ENCODE measurements around the gene HIPK2.

HIPK2 gene

DNA sequence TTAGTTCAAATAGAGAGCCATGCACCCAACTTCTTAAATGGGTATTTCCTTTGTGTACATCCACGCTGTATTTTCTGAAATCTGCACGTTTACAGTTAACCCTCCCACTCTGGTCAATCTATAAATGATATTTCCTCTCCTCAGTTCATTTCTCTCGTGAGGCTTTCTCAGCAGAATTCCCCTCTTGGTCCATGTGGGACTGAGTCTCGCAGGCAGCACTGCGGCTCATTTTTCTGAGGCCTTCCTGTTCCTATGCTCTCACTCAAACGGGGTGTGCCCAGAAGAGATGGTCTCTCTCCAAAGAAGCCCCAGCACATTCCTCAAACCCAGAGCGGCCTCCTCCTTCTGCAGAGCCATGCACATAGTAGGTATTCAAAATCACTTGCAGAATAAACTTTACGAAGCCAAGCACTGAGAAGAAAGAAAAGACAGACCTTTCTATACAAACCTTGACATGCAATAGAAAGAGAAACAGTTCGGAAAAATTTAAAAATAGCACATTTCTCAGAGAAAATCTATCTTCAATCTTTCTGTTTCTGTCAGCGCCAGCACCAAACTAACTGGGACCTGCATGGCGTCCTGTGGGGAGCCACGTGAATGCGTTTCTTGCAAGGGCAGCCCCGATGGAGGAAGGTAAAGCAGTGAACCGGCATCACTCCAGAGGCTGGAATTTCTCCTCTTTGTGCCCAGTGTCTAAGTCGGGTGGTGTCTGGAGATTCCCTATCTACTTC is 77.1 kb downstream of the HIPK2 start:
- TF ChIP-seq ZNF70 (CRISPR knock-in tag; IDR thresholded peaks at IDR 0.05): no peak
- no peak for TF ChIP-seq CREB5 (CRISPR knock-in tag; IDR thresholded peaks at IDR 0.05; ENCODE audit: low read depth)
- ATAC-seq: no peak

DNA sequence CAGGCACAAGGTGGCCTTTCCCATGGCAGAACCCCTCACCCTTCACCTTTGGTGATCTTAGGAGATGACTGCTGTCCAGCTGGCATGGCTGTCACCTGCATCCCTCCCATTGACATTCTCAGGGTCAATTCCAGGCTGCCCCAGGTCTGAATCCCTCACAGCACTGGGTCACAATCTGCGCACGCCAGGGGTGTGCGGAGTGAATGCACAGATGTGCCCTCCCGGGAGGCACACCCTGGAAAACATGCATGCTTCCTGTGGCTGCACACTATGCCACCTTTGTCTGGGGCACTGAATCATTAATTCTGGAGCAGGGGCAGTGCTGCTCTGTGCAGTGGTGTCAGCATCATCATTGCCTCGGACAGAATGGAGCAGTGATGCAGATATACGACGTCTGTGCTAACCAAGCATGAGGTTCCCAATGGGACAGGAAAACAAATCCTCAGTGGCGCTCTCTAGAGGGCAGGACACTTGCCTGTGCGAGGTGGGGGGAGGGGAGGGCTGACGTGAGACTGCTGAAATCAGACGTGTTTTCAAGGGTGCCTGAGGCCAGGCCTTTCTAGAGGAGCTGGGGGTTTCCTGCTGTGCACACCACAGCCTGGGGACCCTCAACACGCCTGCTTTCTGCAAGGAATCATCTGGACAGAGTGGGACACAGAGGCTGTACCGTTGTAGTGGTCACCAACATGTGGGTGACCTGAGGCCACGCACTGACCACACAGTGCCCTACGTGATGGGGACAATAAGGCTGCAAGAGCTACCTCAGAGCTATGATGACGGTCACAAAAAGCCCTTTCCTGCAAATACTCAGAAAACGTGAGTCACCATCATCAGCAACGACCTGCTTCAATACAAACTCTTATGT is 77.9 kb downstream of the HIPK2 start:
- no peak; the same call in 2 of the 3 replicates for ATAC-seq
- TF ChIP-seq ZC3H10 (CRISPR knock-in tag; IDR thresholded peaks at IDR 0.05): no peak
- no peak for TF ChIP-seq TSHZ2 (CRISPR knock-in tag; IDR thresholded peaks at IDR 0.05)
- no peak for TF ChIP-seq GLIS3 (CRISPR knock-in tag; IDR thresholded peaks at IDR 0.05)
- TF ChIP-seq ESRRG (CRISPR knock-in tag; IDR thresholded peaks at IDR 0.05): no peak
- TF ChIP-seq SNAI2 (CRISPR knock-in tag; IDR thresholded peaks at IDR 0.05): no peak
- TF ChIP-seq, protein P1, sequence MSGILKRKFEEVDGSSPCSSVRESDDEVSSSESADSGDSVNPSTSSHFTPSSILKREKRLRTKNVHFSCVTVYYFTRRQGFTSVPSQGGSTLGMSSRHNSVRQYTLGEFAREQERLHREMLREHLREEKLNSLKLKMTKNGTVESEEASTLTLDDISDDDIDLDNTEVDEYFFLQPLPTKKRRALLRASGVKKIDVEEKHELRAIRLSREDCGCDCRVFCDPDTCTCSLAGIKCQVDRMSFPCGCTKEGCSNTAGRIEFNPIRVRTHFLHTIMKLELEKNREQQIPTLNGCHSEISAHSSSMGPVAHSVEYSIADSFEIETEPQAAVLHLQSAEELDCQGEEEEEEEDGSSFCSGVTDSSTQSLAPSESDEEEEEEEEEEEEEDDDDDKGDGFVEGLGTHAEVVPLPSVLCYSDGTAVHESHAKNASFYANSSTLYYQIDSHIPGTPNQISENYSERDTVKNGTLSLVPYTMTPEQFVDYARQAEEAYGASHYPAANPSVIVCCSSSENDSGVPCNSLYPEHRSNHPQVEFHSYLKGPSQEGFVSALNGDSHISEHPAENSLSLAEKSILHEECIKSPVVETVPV (CRISPR knock-in tag; IDR thresholded peaks at IDR 0.05): no peak
- TF ChIP-seq PPARA (CRISPR knock-in tag; IDR thresholded peaks at IDR 0.05; ENCODE audit: borderline replicate concordance): no peak
- no peak for TF ChIP-seq CREB5 (CRISPR knock-in tag; IDR thresholded peaks at IDR 0.05; ENCODE audit: low read depth)
- TF ChIP-seq ISL1 (CRISPR knock-in tag; IDR thresholded peaks at IDR 0.05): no peak
- no peak for TF ChIP-seq ARNTL (CRISPR knock-in tag; IDR thresholded peaks at IDR 0.05; ENCODE audit: borderline replicate concordance, low read depth)
- no peak for TF ChIP-seq TOX (CRISPR knock-in tag; IDR thresholded peaks at IDR 0.05; ENCODE audit: borderline replicate concordance)
- no peak for TF ChIP-seq TCF4 (CRISPR knock-in tag; IDR thresholded peaks at IDR 0.05; ENCODE audit: borderline replicate concordance)

GRCh38 chr7:139698844-139699243 is 79.0 kb downstream of the HIPK2 start:
- TF ChIP-seq, protein P2, sequence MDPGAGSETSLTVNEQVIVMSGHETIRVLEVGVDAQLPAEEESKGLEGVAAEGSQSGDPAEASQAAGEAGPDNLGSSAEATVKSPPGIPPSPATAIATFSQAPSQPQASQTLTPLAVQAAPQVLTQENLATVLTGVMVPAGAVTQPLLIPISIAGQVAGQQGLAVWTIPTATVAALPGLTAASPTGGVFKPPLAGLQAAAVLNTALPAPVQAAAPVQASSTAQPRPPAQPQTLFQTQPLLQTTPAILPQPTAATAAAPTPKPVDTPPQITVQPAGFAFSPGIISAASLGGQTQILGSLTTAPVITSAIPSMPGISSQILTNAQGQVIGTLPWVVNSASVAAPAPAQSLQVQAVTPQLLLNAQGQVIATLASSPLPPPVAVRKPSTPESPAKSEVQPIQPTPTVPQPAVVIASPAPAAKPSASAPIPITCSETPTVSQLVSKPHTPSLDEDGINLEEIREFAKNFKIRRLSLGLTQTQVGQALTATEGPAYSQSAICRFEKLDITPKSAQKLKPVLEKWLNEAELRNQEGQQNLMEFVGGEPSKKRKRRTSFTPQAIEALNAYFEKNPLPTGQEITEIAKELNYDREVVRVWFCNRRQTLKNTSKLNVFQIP (CRISPR knock-in tag; IDR thresholded peaks at IDR 0.05; ENCODE audit: borderline replicate concordance, low read depth): no peak
- TF ChIP-seq BACH2 (CRISPR knock-in tag; IDR thresholded peaks at IDR 0.05; ENCODE audit: borderline replicate concordance) (no peak), ARNTL (CRISPR knock-in tag; IDR thresholded peaks at IDR 0.05; ENCODE audit: borderline replicate concordance, low read depth) (no peak), GLIS3 (CRISPR knock-in tag; IDR thresholded peaks at IDR 0.05) (no peak), ZNF8 (CRISPR knock-in tag; IDR thresholded peaks at IDR 0.05) (no peak), TSHZ2 (CRISPR knock-in tag; IDR thresholded peaks at IDR 0.05) (no peak), ZNF70 (CRISPR knock-in tag; IDR thresholded peaks at IDR 0.05) (no peak), CSDC2 (CRISPR knock-in tag; IDR thresholded peaks at IDR 0.05) (no peak), RARB (CRISPR knock-in tag; IDR thresholded peaks at IDR 0.05) (no peak), ZFP30 (CRISPR knock-in tag; IDR thresholded peaks at IDR 0.05) (no peak), ZFP3 (CRISPR knock-in tag; IDR thresholded peaks at IDR 0.05) (no peak), CREB5 (CRISPR knock-in tag; IDR thresholded peaks at IDR 0.05; ENCODE audit: low read depth) (no peak), TOX (CRISPR knock-in tag; IDR thresholded peaks at IDR 0.05; ENCODE audit: borderline replicate concordance) (no peak), ISL1 (CRISPR knock-in tag; IDR thresholded peaks at IDR 0.05) (no peak)
- TF ChIP-seq, protein P1 (CRISPR knock-in tag; IDR thresholded peaks at IDR 0.05): no peak

More at GRCh38 chr7:139698844-139699243, 79.0 kb downstream of the HIPK2 start:
- ATAC-seq: no peak
